Raji (cell line): ENCODE data around the gene LHB.
"Not testable (repeated sequence)": the region's sequence is repeated elsewhere in the genome, so short reads cannot be mapped to it uniquely, and the experiment has no call there.

Experiments
- POLR2A ChIP-seq: IDR thresholded peaks from 2 replicates; pipeline ENCODE4 v1.6.1; 2011; ENCODE audit warnings: low read depth, low read length, control low read depth; ENCODE audit not compliant: insufficient read depth

The LHB gene

GRCh38 chr19:49017041-49017665 lies at the start of gene LHB:
Gene LHB (minus strand): TSS chr19:49017091. CDS start chr19:49017081, 10 bp downstream.
- TF ChIP-seq POLR2A = no peak

DNA sequence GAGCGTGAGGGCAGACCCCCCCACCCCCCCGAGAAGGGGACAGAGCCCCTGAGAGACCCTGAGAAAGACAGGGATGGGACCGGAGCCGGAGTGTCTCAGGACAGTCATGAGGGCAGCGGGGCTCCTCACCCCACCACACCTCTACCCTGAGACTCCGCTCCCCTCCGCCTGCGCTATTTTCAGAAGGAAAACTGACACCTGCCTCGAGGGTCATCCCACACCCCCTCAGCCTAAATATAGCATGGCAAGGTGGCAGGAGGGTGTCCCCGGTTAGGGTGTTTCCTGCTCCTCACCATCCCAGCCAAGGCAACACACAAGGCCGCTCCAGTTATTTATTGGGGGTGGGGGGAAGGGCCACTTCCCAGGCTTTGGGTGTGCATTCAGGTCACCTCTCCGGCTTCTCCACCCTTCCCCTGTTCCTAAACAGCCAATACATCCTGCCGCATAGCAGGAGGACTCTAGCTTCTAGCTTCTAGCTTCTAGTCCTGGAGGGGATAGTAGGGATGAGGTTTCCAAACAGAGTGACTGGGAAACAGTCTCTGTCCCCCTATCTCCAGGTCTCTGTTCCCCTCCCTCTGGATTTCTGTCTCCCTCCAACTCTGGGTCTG lies 49.1 kb upstream of the LHB start:
- no peak for TF ChIP-seq POLR2A

DNA sequence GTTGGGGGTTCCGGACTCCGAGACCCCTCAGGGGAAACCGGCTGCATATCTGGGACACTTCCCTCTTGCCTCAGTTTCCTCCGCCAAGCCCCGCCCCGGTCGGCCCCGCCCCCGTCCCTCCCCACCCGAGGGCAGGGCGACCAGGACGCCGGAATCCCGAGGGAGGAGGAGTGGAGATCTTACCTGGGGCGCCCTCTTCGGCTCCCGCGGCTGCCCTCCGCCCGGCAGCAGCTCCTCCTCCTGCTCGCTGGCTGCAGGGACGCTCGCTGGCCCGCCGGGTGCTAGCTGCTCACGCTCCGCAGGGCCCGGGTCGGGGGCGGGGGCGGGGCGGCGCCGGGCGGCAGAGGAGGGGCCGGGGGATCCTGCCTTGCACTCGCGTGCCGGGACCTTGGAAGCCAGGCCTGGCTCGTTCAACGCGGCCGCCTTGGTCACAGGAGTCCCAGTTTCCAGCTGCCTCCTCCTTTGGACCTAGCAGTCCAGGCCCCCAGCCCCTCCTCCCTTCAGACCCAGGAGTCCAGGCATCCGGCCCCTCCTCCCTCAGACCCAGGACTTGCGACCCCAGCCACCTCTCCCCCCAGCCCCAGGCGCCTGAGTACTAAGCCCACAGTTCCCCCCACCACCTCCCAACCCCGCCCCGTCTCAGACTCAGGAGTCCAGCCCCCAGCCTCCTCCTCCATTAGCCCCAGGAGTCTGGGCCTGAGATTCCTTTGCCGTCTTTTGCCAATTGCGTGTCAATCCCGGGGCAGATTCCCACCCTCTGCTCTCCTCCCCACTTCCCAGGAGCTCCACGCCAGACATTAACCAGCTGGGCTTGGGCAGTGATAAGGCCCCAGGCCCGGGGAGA lies 48.1 kb upstream of the LHB start, which contains the start of gene NTF4:
NTF4 (minus strand) TSS at position 51 of the 844 bp plus-strand sequence. CDS start 2,821 bp downstream, outside the sequence.
- no peak for TF ChIP-seq POLR2A

DNA sequence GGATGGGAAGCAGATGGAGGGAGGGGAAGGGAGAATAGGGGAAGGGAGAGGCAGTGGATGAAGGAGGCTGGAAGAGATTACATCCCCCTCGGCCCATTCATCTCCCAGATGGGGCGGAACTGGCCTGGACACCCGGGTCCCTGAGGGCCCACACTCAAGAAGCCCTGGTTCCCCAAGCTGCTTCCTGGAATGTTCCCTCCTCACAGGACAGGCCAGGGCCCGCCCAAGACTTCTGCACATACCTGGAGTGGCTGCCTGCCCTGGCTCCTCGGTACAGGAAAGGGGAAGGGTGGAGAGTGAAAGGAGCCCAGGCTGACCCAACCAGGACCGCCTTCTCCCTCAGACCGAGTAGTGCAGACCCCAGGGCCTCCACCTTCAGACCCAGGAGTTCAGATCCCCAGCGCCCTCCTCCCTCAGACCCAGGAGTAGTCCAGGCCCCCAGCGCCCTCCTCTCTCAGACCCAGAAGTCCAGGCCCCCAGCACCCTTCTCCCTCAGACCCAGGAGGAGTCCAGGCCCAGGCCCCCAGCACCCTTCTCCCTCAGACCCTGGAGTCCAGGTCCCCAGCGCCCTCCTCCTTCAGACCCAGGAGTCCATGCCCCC lies 47.2 kb upstream of the LHB start:
- TF ChIP-seq POLR2A = no peak

DNA sequence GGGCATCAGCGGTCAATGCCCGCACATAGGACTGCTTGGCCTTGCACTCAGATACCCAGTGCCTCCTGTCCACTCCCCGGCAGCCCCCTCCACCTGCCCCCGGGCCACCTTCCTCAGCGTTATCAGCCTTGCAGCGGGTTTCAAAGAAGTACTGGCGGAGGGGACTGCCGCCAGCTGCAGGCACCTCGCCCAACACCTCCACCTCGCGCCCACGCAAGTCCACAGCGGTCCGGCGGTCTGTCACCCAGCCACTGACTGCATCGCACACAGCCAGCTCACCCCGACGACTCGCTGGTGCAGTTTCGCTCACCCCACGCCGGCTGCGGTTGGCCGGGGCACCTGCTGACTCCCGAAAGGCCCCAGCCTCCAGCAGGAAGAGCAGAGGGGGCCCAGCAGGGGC lies 44.6 kb upstream of the LHB start:
- TF ChIP-seq POLR2A = no peak

DNA sequence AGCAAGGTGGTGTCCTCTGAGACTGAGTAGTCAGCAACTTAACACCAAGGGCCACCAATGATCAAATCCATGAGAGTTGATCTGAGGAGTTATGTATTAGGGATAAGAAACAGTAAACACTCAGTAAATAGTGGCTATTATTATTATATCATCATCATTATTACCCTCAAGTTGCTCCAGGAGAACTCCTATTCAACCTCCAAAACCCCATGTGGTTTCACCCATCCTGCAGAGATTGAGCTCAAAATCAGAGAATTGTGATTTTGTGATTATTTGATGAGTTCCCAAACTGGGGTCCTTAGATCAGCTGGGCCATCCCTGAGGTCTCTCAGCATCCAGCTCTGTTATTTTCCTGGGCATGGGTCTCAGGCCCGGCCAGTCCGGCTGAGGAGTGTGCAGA lies 44.1 kb upstream of the LHB start:
- no peak for TF ChIP-seq POLR2A

DNA sequence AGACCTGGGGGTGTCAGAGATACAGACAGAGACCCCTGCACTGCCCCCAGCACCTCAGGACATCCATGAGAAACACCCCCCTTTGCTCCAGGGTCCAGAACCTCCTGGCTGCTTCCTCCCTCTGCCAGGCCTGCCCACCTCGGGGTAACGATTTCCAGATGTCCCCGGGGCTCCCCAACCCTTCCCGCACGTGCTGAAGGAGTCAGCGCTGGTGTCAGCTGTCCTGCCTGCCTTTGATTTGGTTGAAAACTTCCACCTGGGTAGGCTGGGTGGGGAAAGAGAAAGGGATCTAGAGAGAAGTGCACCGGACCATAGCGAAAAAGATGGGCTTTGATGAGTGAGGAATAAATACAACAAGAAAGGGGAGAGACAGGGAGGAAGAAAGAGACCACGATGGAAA lies 42.2 kb upstream of the LHB start:
- no peak for TF ChIP-seq POLR2A

DNA sequence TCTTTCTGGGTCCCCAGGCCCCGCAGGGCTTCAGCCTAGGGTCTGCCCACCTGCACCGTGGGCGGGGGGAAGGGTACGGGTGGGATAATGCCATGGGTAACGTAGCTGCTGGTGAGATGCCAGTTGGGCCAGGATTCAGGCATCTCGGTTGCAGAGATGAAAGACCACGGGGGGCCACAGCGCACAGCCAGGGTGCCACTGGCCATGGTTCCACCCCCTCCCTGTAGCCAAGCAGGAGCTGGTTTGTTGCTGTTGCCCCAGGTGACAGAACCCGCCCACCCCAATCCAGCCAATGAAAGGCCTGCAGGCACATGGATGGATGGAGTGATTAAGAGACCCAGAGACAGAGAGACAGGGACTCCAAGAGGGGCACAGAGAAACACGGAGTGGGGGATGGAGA lies 41.7 kb upstream of the LHB start:
- TF ChIP-seq POLR2A = no peak

DNA sequence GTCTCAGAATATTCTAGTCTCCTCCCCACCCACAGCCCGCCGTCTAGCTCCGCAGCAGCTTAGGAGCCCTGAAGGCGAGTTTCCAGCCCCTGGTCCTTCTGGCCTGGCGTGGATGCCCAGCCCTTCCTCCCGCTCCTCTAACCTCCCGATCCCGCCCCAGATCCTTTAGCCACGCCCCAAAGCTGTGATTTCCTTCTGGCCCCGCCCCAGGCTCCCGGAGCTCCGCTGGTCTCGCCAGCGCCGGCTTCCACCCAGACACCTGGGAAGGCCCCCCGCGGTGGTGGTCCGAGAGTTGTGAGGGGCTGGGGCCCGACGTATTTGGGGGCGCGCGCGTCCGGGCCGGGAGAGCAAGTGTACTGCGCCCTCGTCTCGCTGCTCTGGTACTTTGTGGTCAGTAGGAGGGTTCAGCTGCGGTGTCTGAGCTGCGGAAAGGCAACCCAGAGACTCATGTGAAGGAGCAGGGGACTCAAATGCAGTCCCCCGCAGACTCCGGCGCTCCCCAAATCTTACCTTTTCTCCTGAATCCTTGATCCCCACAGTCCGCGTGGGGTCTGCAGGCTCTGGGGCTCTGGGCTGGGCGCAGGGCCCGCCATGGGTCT lies 40.8 kb upstream of the LHB start, which contains the start of gene CGB7:
CGB7 (minus strand) TSS at position 114 of the 599 bp plus-strand sequence. CDS start 2,374 bp downstream, outside the sequence.
- no peak for TF ChIP-seq POLR2A

DNA sequence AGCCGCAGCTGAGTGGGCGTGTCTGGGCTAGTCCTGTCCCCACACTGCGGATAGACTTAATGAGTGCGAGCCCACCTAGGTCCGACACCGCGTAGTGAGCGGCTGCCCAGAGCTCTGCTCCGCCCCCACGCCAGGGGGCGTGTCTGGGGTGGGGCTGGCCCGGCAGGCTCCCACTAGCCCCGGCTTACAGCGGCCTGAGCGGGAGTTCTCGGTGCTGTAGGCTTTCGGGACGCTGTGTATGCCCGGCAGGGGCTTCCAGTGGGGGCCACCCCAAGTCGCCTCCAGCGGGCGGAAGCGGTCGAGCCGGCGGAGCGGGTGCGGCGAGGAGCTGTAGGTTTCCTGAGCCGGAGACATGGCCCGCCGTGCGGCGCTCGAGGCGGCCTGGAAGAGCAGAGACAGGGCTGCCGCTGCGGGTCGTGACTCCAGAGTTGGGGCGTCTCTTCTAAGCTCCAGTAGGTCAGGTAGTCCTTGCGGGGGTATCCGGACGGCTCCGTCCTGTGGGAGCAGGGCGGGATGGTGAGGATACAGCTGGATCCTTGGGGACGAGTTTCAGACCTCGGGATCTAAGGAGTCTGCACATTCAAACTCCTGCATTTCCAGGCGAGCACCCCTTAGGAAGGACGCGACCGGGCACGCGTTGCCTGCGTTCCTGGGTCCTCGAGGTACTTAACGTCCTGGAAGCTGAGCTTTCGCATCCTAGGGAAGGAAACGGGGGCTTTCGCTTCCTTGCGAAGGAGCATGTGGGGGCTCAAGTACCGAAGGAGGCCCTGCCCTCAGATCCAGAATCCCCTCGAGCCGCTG lies 39.4 kb upstream of the LHB start:
- no peak for TF ChIP-seq POLR2A

DNA sequence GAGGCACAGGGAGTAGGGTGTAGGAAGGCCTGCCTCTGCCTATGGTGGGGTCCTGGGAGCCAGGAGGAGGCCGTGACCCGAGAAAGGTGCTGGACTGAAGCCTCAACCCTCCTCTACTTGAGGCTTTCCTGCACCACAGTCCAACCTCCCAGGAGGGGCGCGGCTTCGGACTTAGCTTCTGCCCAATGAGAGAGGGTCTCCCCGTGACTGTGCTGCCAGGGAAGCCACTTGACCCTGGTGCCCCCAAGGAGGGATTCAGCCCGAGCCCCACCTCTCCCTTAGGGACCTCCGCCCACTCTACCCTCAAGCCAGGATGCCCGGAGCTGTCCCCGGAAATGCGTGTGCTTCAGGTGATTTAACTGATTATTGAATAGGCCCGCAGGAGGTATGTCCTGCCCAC lies 32.1 kb upstream of the LHB start, which contains the start of gene CGB8:
CGB8 (minus strand) TSS at position 101 of the 400 bp plus-strand sequence. CDS start 372 bp downstream, outside the sequence.
- not testable (repeated sequence) for TF ChIP-seq POLR2A

DNA sequence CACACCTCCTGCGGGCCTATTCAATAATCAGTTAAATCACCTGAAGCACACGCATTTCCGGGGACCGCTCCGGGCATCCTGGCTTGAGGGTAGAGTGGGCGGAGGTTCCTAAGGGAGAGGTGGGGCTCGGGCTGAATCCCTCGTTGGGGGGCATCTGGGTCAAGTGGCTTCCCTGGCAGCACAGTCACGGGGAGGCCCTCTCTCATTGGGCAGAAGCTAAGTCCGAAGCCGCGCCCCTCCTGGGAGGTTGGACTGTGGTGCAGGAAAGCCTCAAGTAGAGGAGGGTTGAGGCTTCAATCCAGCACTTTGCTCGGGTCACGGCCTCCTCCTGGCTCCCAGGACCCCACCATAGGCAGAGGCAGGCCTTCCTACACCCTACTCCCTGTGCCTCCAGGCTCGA lies 26.7 kb upstream of the LHB start, which contains the start of gene CGB5:
CGB5 (plus strand) TSS at position 301 of the 400 bp plus-strand sequence. CDS start 362 bp downstream, outside the sequence.
- TF ChIP-seq POLR2A = not testable (repeated sequence)

DNA sequence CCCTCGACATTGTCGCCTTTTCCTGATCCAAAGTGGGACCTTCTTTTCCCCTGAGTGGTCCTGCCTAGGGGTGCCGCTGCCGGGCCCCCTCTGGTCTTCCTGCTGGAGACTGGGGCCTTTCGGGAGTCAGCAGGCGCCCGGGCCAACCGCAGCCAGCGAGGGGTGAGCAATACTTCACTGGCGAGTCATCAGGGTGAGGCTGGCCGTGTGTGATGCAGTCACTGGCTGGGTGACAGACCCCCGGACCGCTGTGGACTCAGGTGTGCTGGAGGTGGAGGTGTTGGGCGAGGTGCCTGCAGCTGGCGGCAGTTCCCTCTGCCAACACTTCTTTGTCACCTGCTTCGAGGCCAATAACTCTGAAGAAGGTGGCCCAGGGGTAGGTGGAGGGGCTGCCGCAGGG lies 25.3 kb upstream of the LHB start:
- no peak for TF ChIP-seq POLR2A

DNA sequence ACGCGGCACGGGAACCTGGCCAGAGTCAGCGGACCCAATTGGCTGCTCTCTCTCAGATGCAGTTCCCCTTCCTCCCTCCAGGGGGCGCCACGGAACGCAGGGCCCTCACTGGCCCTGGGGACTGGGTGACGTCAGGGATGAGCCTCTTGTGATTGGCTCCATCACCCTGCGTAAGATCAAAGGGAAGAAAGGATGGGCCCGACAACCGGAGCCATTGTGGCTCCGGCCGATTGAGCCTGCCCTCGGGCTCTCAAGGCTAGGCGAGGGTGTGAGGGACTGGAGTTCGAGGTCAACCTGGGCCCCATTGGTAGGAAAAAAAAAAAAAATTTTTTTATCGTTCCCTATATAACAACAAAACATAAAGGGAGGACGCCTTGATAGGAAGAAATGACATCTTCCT lies 19.9 kb upstream of the LHB start, which contains the start of gene CGB1:
CGB1 (minus strand) TSS at position 81 of the 400 bp plus-strand sequence. CDS start 184 bp downstream, outside the sequence.
- TF ChIP-seq POLR2A = not testable (repeated sequence)
